ENCODE results near the gene TTC28.

The TTC28 gene

DNA sequence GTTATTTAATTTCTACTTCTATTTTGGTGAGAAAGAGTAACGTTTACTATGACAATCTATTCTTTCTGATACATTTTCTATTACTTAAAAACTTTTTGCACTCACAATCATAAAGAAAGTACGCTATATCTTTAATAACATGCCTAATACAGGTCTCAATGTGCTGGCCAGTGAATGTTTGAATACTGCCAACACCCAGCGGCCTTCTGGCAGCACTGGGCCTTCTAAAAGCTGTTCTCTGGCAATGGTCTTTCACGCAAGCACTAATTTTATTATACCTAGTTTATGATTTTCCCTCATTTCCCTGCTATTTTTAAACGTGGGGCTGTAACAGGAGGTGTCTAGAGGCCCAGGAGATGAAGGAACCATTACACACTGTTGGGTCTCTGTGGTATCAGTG is 410.8 kb downstream of the TTC28 start:
- no peak for DNase-seq (ENCODE audit: low spot score)

DNA sequence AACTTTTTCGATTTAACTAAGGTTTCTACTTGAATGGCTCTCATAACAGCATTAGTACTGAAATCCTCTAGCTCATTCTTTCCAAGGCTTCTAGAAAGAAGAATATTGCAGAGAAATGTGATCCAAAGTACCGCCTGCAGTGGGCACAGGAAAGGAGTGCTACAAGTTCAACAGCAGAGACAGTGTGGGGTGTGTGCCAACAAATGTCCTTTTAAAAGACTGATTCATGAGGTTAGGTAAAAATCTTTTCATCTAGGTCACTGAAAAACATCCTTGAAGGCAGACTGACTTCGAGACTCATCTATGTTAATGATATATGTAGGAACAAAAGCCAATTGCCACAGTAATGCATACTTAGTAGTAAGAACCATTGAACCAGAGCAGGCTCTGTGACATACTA is 411.5 kb downstream of the TTC28 start:
- DNase-seq (ENCODE audit: low spot score): no peak

DNA sequence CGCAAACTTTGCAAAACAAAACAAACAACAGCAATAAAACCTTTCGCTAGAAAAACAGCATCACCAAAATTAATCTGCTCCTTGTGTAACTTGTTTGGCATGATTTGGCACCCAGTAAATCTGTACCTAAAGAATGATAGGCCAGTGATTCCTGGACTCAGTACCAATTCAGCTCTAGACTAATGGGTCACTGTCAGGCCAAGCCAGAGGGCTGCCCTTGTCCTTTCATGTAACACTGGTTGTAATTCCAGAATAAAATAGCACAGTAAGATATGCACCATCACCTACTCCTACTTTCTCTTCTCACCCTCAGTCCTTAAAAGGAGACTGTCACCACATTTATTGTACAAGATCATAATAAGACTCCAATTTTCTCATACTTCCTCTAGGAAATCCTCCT is 419.0 kb downstream of the TTC28 start:
- no peak for DNase-seq (ENCODE audit: low spot score)

DNA sequence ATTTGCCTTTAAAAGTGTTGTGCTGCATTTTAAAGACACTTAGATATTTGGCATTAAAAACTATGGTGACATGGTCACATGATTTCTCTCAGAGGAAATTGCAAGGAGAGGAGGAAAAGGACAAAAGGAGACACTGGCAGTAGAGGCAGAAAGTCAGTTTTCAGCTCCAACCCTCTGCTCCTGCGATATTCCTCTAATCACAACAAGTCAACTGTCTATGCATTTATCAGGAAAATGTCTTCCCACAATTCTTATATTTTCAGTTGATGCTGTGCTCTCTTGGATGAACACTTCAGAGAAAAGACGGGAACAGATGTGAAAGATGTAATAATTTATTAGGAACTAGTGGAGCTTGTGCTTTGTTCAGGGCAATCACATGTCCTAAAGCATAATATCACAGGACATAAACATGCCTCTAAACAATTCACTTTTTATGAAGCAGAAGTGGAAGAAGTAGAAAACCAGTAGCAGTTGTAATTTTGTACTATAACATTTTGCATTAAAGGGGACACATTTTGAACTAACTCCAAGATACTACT is 419.8 kb downstream of the TTC28 start:
- DNase-seq (ENCODE audit: low spot score): no peak

DNA sequence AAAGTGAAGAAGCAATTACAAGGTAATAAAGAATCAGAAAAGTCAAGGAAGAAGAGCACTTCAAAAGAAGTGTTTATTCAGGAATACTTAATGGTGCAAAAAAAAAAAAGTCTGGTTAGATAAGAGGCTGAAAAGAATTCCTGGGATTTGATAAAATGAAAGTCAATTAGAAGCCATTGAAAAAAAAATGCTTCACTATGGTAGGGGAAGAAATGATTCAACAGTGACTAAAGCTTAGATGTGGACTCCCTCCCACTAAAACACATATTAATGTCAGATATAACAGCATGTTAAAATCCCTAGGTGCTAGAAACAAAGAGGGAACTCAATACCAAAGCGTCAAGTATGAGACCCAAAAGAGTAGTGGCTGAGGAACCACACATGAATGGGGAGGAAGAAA is 425.2 kb downstream of the TTC28 start:
- no peak for DNase-seq (ENCODE audit: low spot score)

DNA sequence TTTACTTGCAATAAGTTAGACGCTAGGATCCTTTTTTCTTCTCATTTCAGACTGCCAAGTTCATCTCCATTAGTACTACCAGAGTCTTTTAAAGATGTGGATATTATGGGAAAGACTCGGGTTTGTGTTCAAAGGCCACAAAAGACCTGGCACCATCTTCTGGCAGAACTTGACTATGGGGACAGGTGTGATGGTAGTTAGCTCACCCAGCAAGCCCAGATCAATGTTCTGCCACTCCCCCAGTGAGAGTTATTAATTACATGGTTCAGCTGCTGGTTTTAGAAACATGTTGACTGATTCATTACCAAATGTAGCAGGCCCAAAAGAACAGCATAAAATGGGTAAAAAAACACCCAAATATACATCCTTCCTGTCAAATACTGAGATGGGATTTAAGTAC is 427.1 kb downstream of the TTC28 start:
- no peak for DNase-seq (ENCODE audit: low spot score)

DNA sequence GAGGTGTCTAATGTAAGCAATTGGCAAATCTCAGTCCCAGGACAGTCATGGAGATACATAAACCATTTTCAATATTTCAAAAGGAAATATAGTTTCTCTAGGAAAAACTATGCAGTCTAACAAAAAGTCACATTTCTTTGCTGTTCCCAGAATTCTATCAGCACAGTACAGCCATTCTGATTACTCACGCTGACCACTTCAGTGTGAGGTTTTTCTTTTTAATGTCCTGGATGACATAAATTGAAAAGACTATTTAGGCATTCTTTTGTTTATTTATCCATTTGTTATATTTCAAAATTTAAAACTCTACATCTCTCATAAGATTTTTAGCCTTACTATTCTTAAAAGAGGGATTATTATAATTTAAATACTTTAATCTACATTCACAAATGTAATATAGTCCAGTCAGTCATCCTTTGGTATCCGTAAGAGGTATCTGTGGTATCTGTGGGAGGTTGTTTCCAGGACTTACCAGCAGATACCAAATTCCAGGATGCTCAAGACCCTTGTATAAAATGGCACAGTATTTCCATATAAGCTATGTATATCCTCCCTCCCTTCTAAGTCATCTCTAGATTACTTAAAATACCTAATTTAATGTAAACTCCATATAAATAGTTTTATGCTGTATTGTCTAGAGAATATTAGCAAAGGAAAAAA is 429.5 kb downstream of the TTC28 start:
- DNase-seq (ENCODE audit: low spot score): no peak

DNA sequence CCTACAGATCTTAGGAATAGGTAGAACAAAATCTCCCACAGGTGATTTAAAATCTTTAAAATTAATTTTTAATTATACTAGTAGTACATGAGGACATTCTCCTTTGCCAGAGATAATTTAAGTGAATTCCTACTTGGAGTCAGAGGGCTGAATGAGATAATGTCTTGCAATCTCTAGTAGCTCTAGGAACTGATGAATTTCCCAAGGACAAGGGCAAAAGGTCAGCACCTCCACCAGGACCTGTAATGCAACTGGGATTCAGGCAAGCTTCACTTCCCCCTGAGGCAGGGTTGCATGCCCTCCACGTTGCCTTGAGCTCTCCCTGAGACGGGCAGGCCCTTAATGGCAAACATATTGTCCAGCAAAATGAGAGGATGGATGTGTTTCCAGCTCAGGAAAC is 430.2 kb downstream of the TTC28 start:
- no peak for DNase-seq (ENCODE audit: low spot score)

DNA sequence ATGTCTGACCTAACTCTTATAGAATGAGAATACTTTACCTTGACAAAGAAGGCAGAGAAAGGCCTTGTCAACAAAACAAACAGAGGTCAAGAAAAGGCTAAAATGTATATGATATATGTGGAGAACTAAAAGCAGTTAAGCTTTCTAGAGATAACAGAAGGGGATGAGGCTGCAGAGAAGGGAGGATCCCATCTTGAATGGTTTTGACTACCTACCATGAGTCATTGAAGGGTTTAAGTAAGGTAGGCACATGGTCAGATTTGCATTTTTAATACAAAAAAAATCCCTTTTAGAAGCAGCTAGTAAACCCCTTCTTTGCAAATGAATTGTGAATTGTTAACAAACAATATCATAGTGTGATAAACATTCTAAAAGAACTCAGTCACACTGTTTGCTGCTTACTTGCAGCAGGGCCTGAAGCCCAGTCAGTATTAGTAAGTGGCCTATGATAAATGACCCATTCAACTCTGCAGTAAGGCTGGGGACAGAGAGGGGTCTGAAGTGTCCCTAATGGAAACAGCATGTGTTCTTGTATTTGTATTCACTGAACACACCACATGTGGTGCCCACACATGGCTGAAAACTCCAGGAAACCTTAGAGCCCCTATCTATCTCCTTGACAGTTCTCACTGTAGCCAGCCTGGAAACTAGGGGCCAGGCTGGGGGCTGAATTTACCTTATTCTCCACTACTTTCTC is 431.8 kb downstream of the TTC28 start:
- DNase-seq (ENCODE audit: low spot score): peak; percentile 75

DNA sequence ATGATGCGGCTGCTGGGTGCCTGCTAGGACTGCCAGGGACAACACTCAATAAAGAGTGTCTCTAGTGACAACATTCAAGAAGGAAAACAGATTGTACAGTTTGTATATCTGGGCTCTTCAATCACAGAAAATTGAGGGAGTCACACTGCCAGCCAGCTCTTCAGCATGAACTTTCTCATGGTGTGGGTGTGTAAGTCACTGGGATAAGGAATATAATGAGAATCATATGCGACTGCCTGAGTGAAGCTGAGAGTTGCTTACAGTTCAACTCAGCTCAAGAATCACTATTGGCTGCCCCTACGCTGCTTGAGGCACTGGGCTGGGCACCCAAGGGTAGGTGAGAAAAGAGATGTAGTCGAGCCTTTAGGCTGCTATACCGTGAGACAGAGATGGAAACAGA is 432.5 kb downstream of the TTC28 start:
- DNase-seq (ENCODE audit: low spot score): no peak

DNA sequence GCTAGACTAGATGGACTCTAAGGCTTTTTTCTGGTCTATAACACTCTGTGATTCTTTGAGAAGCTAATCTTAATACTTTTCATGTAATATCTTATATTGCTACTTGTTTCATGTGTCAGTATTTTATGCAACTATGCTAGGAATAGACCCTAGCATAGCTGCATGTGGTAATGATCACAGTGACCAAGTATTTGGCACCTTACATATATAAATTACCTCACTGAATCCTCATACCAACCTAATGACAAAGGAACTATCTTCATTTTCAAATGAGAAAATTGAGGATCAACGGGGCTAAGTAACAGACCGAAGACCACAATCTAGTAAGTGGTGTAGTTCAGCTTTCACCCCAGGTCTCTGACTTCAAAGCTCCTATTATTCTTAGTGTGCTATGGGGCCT is 433.2 kb downstream of the TTC28 start:
- DNase-seq (ENCODE audit: low spot score): no peak

DNA sequence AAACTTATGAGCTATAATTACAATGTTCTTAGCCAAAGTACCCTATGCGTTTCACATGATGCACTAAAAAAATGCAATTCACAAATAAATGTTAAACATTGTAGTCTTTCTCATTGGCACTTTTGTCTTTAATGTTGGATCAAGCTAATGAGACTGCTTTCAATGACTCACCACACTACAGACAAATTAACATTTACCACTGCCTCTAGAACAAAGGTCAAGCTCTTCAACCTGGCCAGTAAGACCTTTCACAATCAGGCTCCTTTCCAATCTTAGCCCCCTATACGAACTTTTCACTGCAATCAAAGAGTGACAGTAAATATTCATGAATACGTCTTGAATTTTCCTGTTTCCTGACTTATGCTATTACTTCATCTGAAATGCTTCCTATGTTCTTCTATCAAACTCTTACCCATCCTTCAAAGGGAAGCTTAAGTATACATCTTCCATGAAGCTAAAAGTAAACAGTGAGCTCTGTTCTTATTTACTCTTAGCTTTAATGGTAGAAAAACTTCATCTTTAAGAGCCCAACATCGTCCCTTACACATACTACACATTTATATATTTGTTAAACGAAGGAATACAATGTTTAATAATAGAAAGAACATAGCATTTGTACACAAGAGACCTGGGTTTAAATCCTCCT is 433.9 kb downstream of the TTC28 start:
- DNase-seq (ENCODE audit: low spot score): no peak

DNA sequence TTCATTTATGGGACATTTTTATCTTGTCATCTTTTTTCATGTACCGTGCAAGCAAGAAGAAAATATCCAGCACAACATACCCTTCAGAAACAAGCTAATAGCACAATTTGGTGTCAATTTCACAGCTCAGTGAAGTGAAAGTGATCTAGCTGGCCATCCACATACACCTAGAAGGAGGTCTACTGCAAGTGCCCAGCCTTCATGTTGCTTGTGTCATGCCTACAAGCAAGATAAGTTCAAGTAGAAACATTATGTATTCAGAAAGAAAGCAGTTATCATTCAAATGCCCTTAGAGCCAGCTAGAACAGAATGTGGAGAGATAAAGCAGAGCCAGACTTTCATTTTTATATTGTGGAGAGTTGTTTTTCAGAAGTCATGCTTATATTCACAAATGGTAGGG is 434.9 kb downstream of the TTC28 start:
- no peak for DNase-seq (ENCODE audit: low spot score)

DNA sequence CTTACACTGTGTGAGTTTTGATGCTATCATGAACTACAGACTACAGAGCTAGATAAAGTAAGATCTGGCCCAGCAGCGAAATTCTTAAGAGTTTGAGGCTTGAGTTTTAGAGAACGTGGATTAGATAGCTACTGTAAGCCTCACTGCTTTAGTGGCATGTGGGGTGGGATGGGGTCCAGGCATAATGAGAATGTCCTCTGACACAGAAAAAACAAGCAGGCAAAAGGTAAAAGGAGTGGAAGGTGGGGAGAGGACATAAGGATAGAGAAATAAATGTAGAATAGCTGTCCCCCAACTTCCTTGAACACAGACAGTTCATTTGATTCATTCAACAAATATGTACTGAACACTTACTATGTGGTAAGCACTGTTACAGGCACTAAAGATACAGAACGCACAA is 436.1 kb downstream of the TTC28 start:
- DNase-seq (ENCODE audit: low spot score): no peak

DNA sequence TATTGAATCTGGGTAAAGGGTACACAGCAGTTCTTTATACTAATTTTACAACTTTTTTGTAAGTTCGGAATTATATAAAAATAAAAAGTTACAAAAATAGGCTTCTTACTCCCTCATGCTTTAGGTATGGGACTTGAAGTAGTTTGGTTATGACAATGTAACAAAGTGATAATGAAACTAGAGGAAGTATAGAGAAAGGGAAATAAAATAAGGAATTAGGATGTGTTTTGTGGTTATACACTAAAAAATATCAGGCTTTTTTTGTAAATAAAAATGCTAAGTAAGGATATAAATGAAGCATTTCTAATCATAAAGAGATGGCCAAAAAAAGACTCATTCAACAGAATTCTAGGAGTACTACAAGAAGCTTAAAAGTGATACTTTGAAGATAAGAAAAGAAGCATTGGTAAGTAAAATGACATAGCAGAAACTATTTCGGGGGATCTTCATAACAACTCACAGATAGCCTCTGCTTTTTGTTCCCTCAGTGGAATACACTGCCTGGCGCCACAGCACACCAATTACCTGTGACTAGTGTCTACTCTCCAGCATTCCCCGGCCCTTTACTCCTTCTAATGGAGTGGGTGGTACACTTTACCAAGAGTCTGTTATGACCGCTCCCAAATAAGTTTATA is 437.9 kb downstream of the TTC28 start:
- DNase-seq (ENCODE audit: low spot score): no peak

DNA sequence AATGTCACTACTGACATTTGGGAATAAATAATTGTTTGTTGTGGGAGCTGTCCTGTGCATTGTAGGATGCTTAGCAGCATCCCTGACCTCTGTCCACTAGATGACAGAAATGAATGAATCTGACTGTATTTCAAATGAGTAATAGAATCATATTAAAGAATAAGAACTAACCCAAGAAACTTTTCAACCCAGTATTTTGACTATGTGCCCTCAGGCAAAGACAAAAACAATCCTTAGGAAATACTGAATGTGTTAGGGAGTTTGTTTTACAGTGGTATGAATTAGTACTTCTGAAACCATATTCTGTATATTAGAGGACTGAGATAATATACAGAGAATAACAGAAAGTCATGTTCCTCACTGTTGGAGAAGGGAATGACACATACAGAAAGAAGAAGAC is 439.7 kb downstream of the TTC28 start:
- DNase-seq (ENCODE audit: low spot score): no peak

DNA sequence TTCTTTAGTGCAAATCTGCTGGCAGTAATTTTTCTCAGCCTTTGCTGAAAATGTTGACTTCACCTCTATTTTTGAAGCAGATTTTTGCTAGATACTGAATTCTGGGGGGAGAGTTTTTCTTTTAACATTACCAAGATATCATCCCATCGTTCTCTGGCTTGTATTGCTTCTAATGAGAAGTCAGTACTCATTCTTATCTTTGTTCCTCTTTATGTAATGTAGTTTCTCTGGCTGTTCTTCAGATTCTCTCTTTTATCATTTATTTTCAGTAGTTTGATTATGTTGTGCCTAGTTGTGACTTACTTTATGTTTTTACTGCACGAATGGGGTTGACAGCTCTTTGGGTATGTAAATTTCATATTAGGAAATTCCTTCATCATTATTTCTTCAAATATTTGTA is 441.9 kb downstream of the TTC28 start:
- DNase-seq (ENCODE audit: low spot score): no peak

DNA sequence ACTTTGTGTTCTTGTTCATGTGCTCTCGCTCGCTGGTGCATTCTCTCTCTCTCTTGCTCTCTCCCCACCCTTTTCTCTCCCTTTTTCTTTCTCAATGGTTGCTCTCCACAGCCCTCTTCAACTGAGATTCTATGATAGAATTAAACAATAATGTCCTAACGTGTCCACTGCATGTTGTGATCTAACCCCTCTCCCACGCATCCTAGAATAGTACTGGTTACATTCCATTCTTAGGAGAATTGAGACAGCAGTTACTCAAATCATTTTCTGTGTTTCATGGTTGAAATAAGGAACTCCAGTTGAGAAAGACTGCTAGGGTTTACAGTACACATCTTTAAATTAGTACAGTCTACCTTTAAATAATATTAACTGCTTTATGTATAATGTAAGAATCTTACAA is 442.5 kb downstream of the TTC28 start:
- DNase-seq (ENCODE audit: low spot score): no peak

DNA sequence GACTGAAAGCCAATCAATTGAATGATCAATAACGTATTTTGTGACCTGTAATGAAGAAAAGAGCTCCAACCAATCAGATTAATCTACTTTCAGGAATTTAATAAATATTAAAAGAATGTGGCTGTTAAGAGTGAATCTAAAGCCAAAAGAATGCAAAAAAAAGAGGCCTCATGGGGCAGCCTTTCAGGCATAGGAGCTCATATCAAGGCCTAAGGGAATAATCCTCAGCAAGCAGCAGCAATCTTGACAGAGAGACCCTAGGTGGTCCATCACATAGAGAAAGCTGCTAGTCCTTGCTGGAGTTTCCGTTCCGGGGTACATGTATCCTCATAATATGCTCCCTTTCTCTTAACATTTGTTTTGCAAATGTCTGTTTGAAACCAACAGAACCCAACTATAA is 447.4 kb downstream of the TTC28 start:
- DNase-seq (ENCODE audit: low spot score): no peak

DNA sequence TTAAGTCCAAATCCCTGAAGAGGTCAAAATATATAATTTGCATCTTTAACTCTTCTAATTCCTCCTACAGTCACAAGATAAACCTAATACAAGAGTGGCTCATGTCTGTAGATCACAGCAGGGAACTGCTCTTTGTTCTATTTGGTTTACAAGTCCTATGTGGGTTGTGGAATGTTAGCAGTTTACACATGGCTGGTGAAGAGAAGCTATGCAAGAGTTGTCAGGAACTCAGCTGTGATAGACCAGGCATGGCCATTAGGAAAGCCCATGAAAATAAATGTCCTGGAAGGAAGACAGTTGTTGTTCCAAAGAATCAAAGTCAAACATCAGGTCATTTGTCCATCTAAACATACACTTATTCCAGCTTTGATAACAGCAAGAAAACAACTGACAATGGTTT is 448.2 kb downstream of the TTC28 start:
- no peak for DNase-seq (ENCODE audit: low spot score)

DNA sequence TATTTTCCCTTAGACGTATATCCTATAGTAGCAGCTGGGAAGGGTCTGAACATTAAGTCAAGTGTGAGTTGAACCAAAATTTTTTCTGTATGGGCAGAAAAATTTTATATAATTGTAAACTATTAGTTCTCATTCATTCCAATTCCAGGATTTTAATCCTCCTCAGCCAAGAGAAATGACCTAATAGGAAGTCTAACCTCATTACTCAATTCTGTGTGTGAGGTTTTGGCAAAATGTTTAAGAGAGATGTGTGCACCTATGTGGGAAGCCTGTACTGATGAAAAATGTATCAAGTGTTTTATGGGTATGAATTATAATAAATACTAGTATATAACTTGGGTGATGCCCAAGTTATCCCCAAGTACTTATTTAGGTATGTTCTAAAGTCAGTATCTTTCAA is 449.0 kb downstream of the TTC28 start:
- DNase-seq (ENCODE audit: low spot score): no peak

DNA sequence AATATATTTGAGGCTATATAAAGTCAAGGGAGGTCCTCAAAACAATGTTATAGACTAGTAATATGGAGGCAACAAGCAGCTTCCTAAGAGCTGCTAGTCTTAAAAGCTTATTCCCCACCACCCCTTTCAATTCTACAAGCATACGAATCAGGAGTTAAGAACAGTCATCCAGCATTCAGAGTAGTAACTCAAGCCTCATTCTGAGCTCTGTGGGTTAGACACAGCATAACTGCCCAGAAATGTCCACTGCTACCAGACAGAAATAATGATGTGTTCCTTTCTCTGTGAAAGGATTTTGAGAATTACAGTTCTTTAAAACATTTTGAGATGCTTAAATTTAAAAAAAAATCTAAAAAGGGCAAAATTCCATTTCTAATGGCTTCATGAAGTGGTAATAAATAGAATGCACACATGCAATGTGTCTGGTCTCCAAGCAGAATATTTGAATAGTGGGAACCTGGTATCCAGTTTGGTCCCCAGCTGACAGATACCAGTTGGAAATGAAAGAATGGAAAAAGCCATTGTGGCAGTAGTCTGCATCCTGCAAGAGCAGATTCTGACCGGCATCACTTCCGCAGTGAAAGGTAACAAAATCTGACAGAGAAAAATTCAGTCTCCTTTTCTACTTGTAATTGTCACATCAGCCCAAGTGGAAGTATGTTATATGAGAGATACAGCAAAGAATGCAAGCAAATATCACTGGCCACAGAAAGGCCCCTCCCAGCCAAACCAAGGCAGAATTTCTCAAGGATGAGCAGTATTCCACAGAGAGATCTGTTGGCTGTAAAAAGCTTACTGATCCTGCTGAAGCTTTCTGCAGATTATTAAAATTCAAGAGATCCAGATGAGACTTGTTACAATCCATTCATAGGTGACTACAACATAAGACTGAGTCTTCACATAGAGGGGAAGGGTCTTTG is 449.8 kb downstream of the TTC28 start:
- no peak for DNase-seq (ENCODE audit: low spot score)
